ENCODE data around the gene USE1.

USE1 gene

DNA sequence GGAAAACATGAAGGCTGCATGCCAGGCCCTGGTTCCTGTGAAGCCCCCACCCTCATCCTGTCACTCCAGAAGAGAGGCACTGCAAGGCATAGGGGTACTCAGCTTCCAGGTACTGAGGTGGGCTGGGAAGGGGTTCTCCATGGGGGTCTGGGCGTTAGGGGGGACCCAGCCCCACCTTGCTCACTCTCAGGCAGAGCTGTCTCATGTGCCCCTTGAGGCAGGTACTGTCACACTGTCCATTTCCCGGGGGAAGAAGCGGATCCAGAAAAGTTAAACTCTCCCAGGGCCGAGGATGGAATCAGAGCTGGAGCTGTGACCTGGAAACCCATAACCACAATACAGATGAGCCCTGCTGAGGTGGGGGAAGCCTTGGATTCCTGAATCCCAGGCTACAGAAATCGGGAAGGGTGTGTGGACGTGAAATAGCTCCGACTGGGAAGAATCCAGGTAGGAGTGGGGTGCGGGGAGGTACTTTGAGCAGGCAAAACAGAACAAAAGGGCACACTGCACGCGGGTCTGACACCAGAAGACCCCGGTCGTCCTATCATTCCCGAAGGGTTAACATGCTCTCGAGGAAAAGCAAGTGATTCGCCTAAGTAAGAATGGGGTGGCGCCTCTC is 540 bp upstream of the USE1 start:
- H3K4me3 ChIP-seq (ENCODE audit: low read length), result peak overlapping the region; percentile 84
- DNase-seq (ENCODE audit: low read depth), result no peak
- TF ChIP-seq, protein P1, sequence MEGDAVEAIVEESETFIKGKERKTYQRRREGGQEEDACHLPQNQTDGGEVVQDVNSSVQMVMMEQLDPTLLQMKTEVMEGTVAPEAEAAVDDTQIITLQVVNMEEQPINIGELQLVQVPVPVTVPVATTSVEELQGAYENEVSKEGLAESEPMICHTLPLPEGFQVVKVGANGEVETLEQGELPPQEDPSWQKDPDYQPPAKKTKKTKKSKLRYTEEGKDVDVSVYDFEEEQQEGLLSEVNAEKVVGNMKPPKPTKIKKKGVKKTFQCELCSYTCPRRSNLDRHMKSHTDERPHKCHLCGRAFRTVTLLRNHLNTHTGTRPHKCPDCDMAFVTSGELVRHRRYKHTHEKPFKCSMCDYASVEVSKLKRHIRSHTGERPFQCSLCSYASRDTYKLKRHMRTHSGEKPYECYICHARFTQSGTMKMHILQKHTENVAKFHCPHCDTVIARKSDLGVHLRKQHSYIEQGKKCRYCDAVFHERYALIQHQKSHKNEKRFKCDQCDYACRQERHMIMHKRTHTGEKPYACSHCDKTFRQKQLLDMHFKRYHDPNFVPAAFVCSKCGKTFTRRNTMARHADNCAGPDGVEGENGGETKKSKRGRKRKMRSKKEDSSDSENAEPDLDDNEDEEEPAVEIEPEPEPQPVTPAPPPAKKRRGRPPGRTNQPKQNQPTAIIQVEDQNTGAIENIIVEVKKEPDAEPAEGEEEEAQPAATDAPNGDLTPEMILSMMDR (conservative IDR thresholded peaks at IDR 0.05; ENCODE audit: low read length), result no peak

DNA sequence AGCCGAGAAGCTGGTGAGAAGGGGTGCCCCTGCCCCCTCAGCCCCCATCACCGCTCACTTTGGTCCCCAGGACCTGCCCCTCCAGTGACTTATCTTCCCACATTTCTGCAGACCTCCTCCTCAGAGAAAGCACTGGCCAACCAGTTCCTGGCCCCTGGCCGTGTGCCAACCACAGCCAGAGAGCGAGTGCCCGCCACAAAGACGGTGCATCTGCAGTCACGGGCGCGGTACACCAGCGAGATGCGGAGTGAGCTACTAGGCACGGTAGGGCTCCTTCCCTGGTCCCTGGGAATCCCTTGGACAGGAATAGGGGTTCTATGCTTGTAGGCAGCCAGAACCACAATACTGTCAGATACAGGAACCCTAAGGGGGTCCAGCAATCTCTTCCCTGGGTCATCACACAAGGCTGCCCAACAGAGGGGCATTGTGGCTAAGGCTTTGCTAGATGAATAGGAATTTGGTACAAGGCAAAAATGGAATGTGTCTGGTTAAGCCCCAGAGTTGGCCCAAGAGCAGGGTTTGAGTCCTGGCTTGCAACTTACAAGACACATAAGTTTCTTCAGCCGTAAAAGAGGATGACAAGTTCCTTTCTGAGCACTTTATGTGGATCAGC is 1.0 kb downstream of the USE1 start:
- H3K4me3 ChIP-seq (ENCODE audit: low read length), result peak overlapping the region; percentile 84
- DNase-seq (ENCODE audit: low read depth), result no peak
- TF ChIP-seq, protein P1 (conservative IDR thresholded peaks at IDR 0.05; ENCODE audit: low read length), result no peak

DNA sequence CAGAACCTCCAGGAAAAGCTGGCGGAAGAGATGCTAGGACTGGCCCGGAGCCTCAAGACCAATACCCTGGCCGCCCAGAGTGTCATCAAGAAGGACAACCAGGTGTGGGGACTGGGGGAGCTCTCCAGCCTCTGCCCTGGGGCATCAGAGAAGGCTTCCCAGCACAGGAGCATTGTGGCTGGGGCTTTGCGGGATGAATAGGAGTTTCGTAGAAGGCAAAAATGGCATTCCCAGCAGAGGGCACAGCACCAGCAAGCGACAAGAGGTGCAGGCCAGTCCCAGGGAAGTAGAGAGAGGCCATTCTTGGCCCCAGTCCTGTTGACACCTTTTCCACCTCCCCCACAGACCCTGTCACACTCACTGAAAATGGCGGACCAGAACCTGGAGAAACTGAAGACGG is 4.1 kb downstream of the USE1 start:
- H3K4me3 ChIP-seq (ENCODE audit: low read length), result no peak overlapping the region
- DNase-seq (ENCODE audit: low read depth), result no peak
- TF ChIP-seq, protein P1 (conservative IDR thresholded peaks at IDR 0.05; ENCODE audit: low read length), result no peak

DNA sequence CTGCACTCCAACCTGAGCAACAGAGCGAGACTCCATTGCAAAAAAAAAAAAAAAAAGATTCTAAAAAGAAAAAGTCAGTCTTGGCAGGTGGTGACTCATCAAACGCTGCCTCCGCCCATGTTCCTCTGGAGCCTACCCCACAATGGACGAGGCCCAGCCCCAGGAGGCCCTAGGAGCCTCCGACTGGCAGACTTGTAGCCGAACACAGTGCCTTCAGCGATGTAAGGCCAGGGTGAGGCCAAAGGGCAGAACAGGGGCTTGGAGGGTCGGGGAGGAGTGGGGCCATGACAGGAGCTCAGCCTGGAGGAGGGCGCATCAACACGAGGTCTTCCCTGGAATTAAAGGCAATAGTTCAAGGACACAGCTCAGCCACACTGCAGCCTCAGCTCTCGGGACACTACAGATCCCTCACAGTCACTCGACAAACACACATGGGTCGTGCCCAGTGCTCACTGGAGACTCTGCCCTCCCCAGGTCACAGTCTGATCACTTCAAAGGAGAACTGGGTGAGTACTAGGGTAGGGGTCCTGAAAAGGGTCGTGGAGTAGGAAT is 5.1 kb downstream of the USE1 start:
- TF ChIP-seq, protein P1 (conservative IDR thresholded peaks at IDR 0.05; ENCODE audit: low read length), result no peak
- peak; percentile 72 for DNase-seq (ENCODE audit: low read depth)
- no peak overlapping the region for H3K4me3 ChIP-seq (ENCODE audit: low read length)

DNA sequence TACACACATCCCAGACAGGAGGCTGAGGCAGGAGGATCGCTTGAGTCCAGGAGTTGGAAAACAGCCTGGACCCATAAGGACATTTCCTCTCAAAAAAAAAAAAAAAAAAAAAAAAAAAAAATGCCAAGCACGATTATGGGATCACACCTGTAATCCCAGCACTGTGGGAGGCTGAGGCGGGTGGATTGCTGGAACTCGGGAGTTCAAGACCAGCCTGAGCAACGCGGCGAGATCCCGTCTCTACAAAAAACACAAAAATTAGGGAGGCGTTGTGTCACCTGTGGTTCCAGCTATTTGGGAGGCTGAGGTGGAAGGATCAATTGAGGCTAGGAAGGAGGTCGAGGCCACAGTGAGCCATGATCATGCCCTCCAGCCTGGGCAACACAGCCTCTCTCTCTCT is 9.9 kb downstream of the USE1 start:
- no peak for DNase-seq (ENCODE audit: low read depth)
- no peak overlapping the region for H3K4me3 ChIP-seq (ENCODE audit: low read length)
- TF ChIP-seq, protein P1 (conservative IDR thresholded peaks at IDR 0.05; ENCODE audit: low read length), result no peak

DNA sequence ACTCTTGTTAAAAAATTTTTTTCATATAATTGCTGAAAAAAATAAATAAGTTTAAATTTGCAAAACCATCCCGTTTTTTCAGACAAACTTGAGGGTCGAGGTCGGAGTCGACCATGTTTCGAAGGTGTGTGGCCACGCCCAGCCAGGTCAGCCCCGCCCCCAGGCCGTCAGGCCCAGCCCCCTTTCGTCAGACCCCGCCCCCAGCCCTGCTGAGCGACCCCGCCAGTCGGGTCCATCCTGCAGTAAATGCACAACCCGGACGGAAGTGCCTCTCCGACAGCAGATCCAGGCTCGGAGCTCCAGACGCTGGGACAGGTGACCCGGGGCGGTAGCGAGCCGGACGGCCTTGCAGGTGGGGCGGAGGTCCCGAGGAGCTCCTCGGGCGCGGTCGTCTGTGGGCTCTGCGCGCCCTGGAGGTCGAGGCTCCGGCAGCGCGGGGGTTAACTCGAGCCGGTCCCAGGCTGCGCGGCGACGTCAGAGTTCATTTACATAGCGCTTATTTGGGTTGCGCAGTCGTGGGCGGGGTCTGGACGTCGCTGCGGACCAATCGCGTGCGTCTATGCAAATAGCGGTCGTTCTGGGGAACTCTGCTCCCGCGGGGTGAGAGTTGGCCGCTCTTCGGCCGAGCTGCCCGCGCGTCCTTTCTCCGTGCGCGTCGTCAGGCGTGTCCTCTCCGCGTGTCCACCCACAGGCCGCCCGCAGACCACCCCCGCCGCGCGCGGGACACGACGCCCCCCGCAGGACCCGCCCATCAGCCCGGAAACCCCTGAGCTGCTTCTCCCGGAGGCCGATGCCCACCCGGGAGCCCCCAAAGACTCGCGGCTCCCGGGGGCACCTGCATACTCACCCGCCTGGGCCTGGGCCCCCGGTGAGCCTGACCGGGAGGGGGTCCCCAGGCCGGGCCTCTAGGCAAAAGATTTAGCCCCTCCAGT is 11.1 kb downstream of the USE1 start, which contains the start of gene OCEL1:
OCEL1 (plus strand) TSS at position 225 of the 932 bp plus-strand sequence; CDS start at position 247, 22 bp downstream.
- H3K4me3 ChIP-seq (ENCODE audit: low read length), result peak within 1 kb of the TSS; percentile 87
- TF ChIP-seq, protein P1 (conservative IDR thresholded peaks at IDR 0.05; ENCODE audit: low read length), result no peak
- DNase-seq (ENCODE audit: low read depth), result peak; percentile 97

Data from AG10803 (cell line).